ENCODE results near the gene ITPR1.

Gene ITPR1

GRCh38 chr3:4821975-4822374 is 328.8 kb downstream of the ITPR1 start:
- TF ChIP-seq NFRKB (IDR thresholded peaks at IDR 0.05) (no peak), FOXA1 (IDR thresholded peaks at IDR 0.05) (no peak), ARNT (IDR thresholded peaks at IDR 0.05) (no peak), ELF4 (IDR thresholded peaks at IDR 0.05) (no peak), ZNF384 (IDR thresholded peaks at IDR 0.05) (no peak), SP1 (IDR thresholded peaks at IDR 0.05) (no peak), PKNOX1 (IDR thresholded peaks at IDR 0.05) (no peak), HDGF (IDR thresholded peaks at IDR 0.05; ENCODE audit: borderline replicate concordance) (no peak), SUZ12 (IDR thresholded peaks at IDR 0.05) (no peak), L3MBTL2 (conservative IDR thresholded peaks at IDR 0.05) (no peak), LEF1 (IDR thresholded peaks at IDR 0.05; ENCODE audit: borderline replicate concordance) (no peak)
- ChIA-PET CTCF (no interaction called here), POLR2A (interaction anchor here (0.9 kb wide), 1 partner anchor 157 kb away, joined by 4 read pairs; no protein-coding TSS in a partner anchor)
- DNase-seq (ENCODE audit: extremely low spot score), result no peak

- DNase-seq (ENCODE audit: extremely low spot score), result no peak
- no peak for TF ChIP-seq SUZ12 (IDR thresholded peaks at IDR 0.05)
- no peak for TF ChIP-seq FOXM1 (IDR thresholded peaks at IDR 0.05; ENCODE audit: borderline replicate concordance)
- no peak for TF ChIP-seq HDGF (IDR thresholded peaks at IDR 0.05; ENCODE audit: borderline replicate concordance)
- no peak for TF ChIP-seq ZNF384 (IDR thresholded peaks at IDR 0.05)
- TF ChIP-seq CTBP1 (IDR thresholded peaks at IDR 0.05; ENCODE audit: borderline replicate concordance), result no peak
- no peak for TF ChIP-seq L3MBTL2 (conservative IDR thresholded peaks at IDR 0.05)
- no peak for TF ChIP-seq SP1 (IDR thresholded peaks at IDR 0.05)
- no peak for TF ChIP-seq BHLHE40 (IDR thresholded peaks at IDR 0.05; ENCODE audit: borderline replicate concordance)
- no peak for TF ChIP-seq FOXA1 (IDR thresholded peaks at IDR 0.05)
- TF ChIP-seq ELF4 (IDR thresholded peaks at IDR 0.05), result no peak
- no peak for TF ChIP-seq NFRKB (IDR thresholded peaks at IDR 0.05)
- TF ChIP-seq LEF1 (IDR thresholded peaks at IDR 0.05; ENCODE audit: borderline replicate concordance), result no peak
- TF ChIP-seq TARDBP (IDR thresholded peaks at IDR 0.05), result no peak
- TF ChIP-seq ARNT (IDR thresholded peaks at IDR 0.05), result no peak
- CTCF ChIA-PET, result no interaction called here
- POLR2A ChIA-PET, result interaction anchor here (0.9 kb wide), 1 partner anchor 156 kb away, joined by 4 read pairs; no protein-coding TSS in a partner anchor
These were observed 329.4 kb downstream of the ITPR1 start for GRCh38 chr3:4822568-4822967.

- CTCF ChIA-PET, result no interaction called here
- TF ChIP-seq TARDBP (IDR thresholded peaks at IDR 0.05) (no peak), SP1 (IDR thresholded peaks at IDR 0.05) (no peak), PKNOX1 (IDR thresholded peaks at IDR 0.05) (no peak), ARNT (IDR thresholded peaks at IDR 0.05) (no peak), L3MBTL2 (conservative IDR thresholded peaks at IDR 0.05) (no peak), ZNF384 (IDR thresholded peaks at IDR 0.05) (no peak), NFRKB (IDR thresholded peaks at IDR 0.05) (no peak)
- POLR2A ChIA-PET, result no interaction called here
- no peak for DNase-seq (ENCODE audit: extremely low spot score)
These were observed 330.2 kb downstream of the ITPR1 start for GRCh38 chr3:4823385-4823784.

GRCh38 chr3:4823986-4824925 is 331.1 kb downstream of the ITPR1 start:
- TF ChIP-seq SUZ12 (IDR thresholded peaks at IDR 0.05) (no peak), BHLHE40 (IDR thresholded peaks at IDR 0.05; ENCODE audit: borderline replicate concordance) (no peak), ARNT (IDR thresholded peaks at IDR 0.05) (0 out of 2 replicates have a peak, but pooled peaks have one; percentile 36), PKNOX1 (IDR thresholded peaks at IDR 0.05) (0 out of 2 replicates have a peak, but pooled peaks have one; percentile 32)
- DNase-seq (ENCODE audit: extremely low spot score), result no peak
- ChIA-PET POLR2A (interaction anchor here (1.0 kb wide), 2 partner anchors 154 to 155 kb away, joined by 3 read pairs; partner anchors contain the start of gene BHLHE40), CTCF (interaction anchor here (0.9 to 1.2 kb wide), 3 partner anchors 104 to 233 kb away, joined by 3 read pairs; partner anchors contain the start of gene BHLHE40)

GRCh38 chr3:4824926-4825325 is 331.8 kb downstream of the ITPR1 start:
- TF ChIP-seq FOXK2 (IDR thresholded peaks at IDR 0.05) (no peak), LEF1 (IDR thresholded peaks at IDR 0.05; ENCODE audit: borderline replicate concordance) (no peak), SUZ12 (IDR thresholded peaks at IDR 0.05) (no peak), PKNOX1 (IDR thresholded peaks at IDR 0.05) (no peak), TARDBP (IDR thresholded peaks at IDR 0.05) (no peak)
- ChIA-PET CTCF (interaction anchor here (0.9 to 1.2 kb wide), 3 partner anchors 104 to 233 kb away, joined by 3 read pairs; partner anchors contain the start of gene BHLHE40), POLR2A (interaction anchor here (1.0 kb wide), 2 partner anchors 153 to 154 kb away, joined by 3 read pairs; partner anchors contain the start of gene BHLHE40)
- DNase-seq (ENCODE audit: extremely low spot score), result no peak

Data from HEK293T (cell line).